Endothelial cell of umbilical vein (primary cell): ENCODE measurements around the gene KIDINS220. TPM values are rescaled to one million over a fixed set of nuclear protein-coding genes. Genes with fewer than 3 reads are reported as not detected.

ENCODE experiments used
- BruUV-seq: library from RNA; stranded (reverse); fragments of 400-500 nt; replicated peaks from 2 replicates; lab custom pipeline; 2021; lab: Mats Ljungman, UMichigan
- CTCF ChIA-PET: fragments of 300-600, 350-600 bp; sonication (Branson Sonifier 250); formaldehyde crosslinking; loops from one replicate; lab custom pipeline; 2021; ENCODE audit warnings: antibody characterized with exemption, inconsistent platforms; lab: Charles Lee
- POLR2A ChIA-PET: fragments of 300-600, 350-600 bp; sonication (Branson Sonifier 250); formaldehyde crosslinking; loops from one replicate; lab custom pipeline; 2021; ENCODE audit warnings: antibody characterized with exemption, inconsistent platforms; lab: Charles Lee
- DNase-seq: peaks from one replicate; pipeline ENCODE4 v3.0.0-alpha.2; 2011; ENCODE audit warnings: low read depth, low spot score
- FAIRE-seq: peaks from 2 replicates; lab custom pipeline; 2011; peaks lifted over from hg19 to GRCh38; lab: Jason Lieb, UNC
- H2AFZ ChIP-seq: 2 replicates; pipeline ENCODE4 v1.6.0; 2012; ENCODE audit warnings: low read depth, low read length, control low read depth, inconsistent platforms
- H3K27ac ChIP-seq: 2 replicates; pipeline ENCODE4 v1.5.1; 2011; ENCODE audit warnings: low read depth, mild to moderate bottlenecking, control low read depth, low read length, moderate library complexity; ENCODE audit not compliant: insufficient read depth
- H3K27me3 ChIP-seq, 2 experiments: 2 replicates each; pipeline versions ENCODE4 v1.6.0 to v1.6.1; 2011; ENCODE audit warnings: low read length in 2 of 2, mixed read lengths in 1 of 2; ENCODE audit not compliant: control insufficient read depth in 2 of 2, insufficient read depth in 2 of 2
- H3K36me3 ChIP-seq, 2 experiments: 2 replicates in 1 of 2; 3 replicates in 1 of 2; pipeline ENCODE4 v1.5.1; 2011; ENCODE audit warnings: low read length in 2 of 2, mild to moderate bottlenecking in 1 of 2, moderate library complexity in 1 of 2; ENCODE audit not compliant: control insufficient read depth in 2 of 2, insufficient read depth in 2 of 2; ENCODE audit errors: extremely low read depth in 1 of 2
- H3K4me1 ChIP-seq: 3 replicates; pipeline ENCODE4 v1.5.1; 2011; ENCODE audit warnings: mild to moderate bottlenecking, low read length; ENCODE audit not compliant: control insufficient read depth, insufficient read depth; ENCODE audit errors: extremely low read depth
- H3K4me2 ChIP-seq: 2 replicates; pipeline ENCODE4 v1.6.1; 2011; ENCODE audit warnings: low read length, control low read depth, mixed read lengths; ENCODE audit not compliant: insufficient read depth
- H3K4me3 ChIP-seq, 3 experiments: fragments of 200-600 bp in 1 of 3; sonication (generic), shearing (Covaris generic) in 1 of 3; replicated peaks in 1 of 3; 2 replicates each; pipeline ENCODE4 v1.5.1; 2011 to 2016; ENCODE audit warnings: control low read depth in 3 of 3, low read length in 3 of 3, mild to moderate bottlenecking in 2 of 3, inconsistent platforms in 1 of 3, low read depth in 1 of 3, moderate library complexity in 1 of 3; ENCODE audit not compliant: insufficient read depth in 1 of 3
- H3K79me2 ChIP-seq: 2 replicates; pipeline ENCODE4 v1.6.0; 2012; ENCODE audit warnings: low read length, inconsistent platforms; ENCODE audit not compliant: control insufficient read depth, insufficient read depth
- H3K9ac ChIP-seq: replicated peaks from 2 replicates; pipeline ENCODE3; 2011; ENCODE audit warnings: low read length, control low read depth; ENCODE audit not compliant: insufficient read depth; ENCODE audit errors: extremely low read depth
- H3K9me1 ChIP-seq: replicated peaks from 3 replicates; pipeline ENCODE4 v1.6.0; 2011; ENCODE audit warnings: mild to moderate bottlenecking, low read length; ENCODE audit not compliant: control insufficient read depth, insufficient read depth; ENCODE audit errors: extremely low read depth
- H3K9me3 ChIP-seq: replicated peaks from 2 replicates; pipeline ENCODE4 v1.5.1; 2012; ENCODE audit warnings: low read length, inconsistent platforms; ENCODE audit not compliant: control insufficient read depth, insufficient read depth
- H4K20me1 ChIP-seq: replicated peaks from 2 replicates; pipeline ENCODE3; 2011; ENCODE audit warnings: mild to moderate bottlenecking, low read length; ENCODE audit not compliant: control insufficient read depth, insufficient read depth; ENCODE audit errors: extremely low read depth
- EZH2 ChIP-seq: IDR thresholded peaks from 2 replicates; pipeline ENCODE4 v1.6.1; 2012; ENCODE audit warnings: borderline replicate concordance, low read depth, mild to moderate bottlenecking, moderate library complexity, low read length, inconsistent platforms; ENCODE audit not compliant: severe bottlenecking
- FOS ChIP-seq: IDR thresholded peaks from 2 replicates; pipeline ENCODE4 v1.6.1; 2011; ENCODE audit warnings: mild to moderate bottlenecking, low read length, moderate library complexity, borderline replicate concordance; ENCODE audit not compliant: insufficient read depth
- GATA2 ChIP-seq: IDR thresholded peaks from 2 replicates; pipeline ENCODE4 v1.7.0; 2011; ENCODE audit warnings: low read depth, mild to moderate bottlenecking, moderate library complexity, mixed read lengths, low read length; ENCODE audit not compliant: insufficient read length, insufficient read depth
- JUN ChIP-seq: IDR thresholded peaks from 2 replicates; pipeline ENCODE4 v1.6.1; 2011; ENCODE audit warnings: borderline replicate concordance, low read depth; ENCODE audit not compliant: insufficient read length, insufficient read depth
- MYC ChIP-seq: IDR thresholded peaks from one replicate; pipeline ENCODE4 v1.6.1; 2011; ENCODE audit warnings: mild to moderate bottlenecking, low read depth, low read length
- POLR2A ChIP-seq: IDR thresholded peaks from 2 replicates; pipeline ENCODE4 v1.6.1; 2012; ENCODE audit warnings: low read depth, mild to moderate bottlenecking, control low read depth, low read length
- POLR2AphosphoS5 ChIP-seq: IDR thresholded peaks from 2 replicates; pipeline ENCODE4 v1.6.1; 2012; ENCODE audit warnings: low read depth, mild to moderate bottlenecking, control low read depth, low read length, moderate library complexity; ENCODE audit not compliant: insufficient read depth
- dilution Hi-C: fragments of 300-500 bp; cut with MboI; formaldehyde crosslinking; loops from one replicate; pipeline ENCODE4 v1.15.0; 2019; ENCODE audit warnings: low sequenced_read_pairs; ENCODE audit not compliant: extremely low pct_ligation_motif_present
- intact Hi-C: fragments of 100-400 bp; cut with micrococcal nuclease; formaldehyde crosslinking; loops from one replicate; pipeline ENCODE4 v1.10.0; 2022
- polyA plus RNA-seq, 4 experiments: library from polyadenylated mRNA; depleted of rRNA in 3 of 4; stranded (reverse) in 3 of 4; unstranded in 1 of 4; fragments of >200 nt; gene quantifications; 2 replicates each; pipeline versions ENCODE4 v1.2.1 to v1.2.3, GENCODE V29; 2011 to 2012; ENCODE audit warnings: missing spikeins in 1 of 4
- total RNA-seq: library from RNA; stranded (reverse); gene quantifications from 2 replicates; pipeline ENCODE4 v1.2.3, GENCODE V29; 2021
- TF ChIP-seq, protein P1 (sequence below): IDR thresholded peaks from 2 replicates; pipeline ENCODE4 v1.6.1; 2011; ENCODE audit not compliant: insufficient read depth, insufficient read length
- TF ChIP-seq, protein P2 (sequence below), 2 donors: IDR thresholded peaks; 1 replicate in 1 of 2; 2 replicates in 1 of 2; pipeline ENCODE4 v1.5.1; 2011; ENCODE audit warnings: low read length in 2 of 2, mild to moderate bottlenecking in 2 of 2, moderate library complexity in 2 of 2, control low read depth in 1 of 2, inconsistent platforms in 1 of 2, low read depth in 1 of 2; ENCODE audit not compliant: insufficient read depth in 1 of 2; ENCODE audit errors: extremely low read depth in 1 of 2

Gene KIDINS220
- total and polyA plus RNA-seq, 2 donors (not counting 3 experiments of a cell fraction or from before 2014, with no cell fraction given) = 33.9 to 41.3 TPM

DNA sequence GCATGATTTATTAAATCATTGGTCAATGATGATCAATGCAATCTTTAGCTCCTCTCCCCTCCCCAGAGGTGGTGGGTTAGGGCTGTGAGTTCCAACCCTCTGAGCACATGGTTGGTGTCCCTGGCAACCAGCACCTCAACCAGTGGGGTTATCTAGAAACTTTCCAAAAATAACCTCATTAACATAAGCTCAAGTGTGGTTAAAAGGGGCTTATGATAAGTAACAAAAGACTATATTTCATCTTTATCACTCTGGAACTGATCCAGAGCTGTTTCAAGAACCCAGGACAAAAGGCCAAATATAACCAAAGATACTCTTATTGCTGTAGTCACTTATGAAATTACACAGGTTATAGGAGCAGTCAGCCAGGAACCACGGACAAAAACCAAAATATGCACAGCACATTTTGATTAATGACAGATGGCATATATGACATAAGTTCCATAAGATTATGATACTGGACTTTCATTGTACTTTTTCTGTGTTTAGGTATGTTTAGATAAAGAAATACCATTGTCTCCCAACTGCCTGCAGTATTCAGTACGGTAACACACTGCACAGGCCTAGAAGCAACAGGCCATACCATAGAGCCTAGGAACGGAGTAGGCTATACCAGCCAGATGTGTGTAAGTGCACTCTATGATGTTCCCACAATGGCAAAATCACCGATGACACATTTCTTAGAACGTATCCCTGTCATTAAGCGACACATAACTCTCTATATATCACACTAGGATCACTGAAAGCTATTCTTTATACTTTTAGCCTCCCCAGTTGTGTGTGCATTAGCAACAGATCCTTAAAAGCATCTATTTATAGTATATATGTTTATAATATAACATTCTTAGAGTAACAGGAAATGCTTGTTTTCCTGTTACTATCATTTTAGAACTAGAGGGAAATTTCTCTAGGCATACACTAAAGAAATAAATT is 31.9 kb downstream of the KIDINS220 start:
- ChIA-PET CTCF (interaction anchor here (0.8 kb wide), 1 partner anchor 18 kb away, joined by 3 read pairs; no protein-coding TSS in a partner anchor), POLR2A (interaction anchor here (0.6 kb wide), 1 partner anchor 18 kb away, joined by 4 read pairs; no protein-coding TSS in a partner anchor)
- no TSS peak for BruUV-seq
- Histone ChIP-seq H3K4me2 (no peak overlapping the region), H3K27me3 (no peaks in the 10 kb centered on the region), H4K20me1 (no peaks in the 10 kb centered on the region), H3K9me3 (no peaks in the 10 kb centered on the region), H3K27ac (no peak overlapping the region), H3K36me3 (peaks cover 13 to 16% of the 10 kb centered on the region in 2 experiments), H3K9me1 (no peaks in the 10 kb centered on the region), H3K4me3 (no peak overlapping the region), H3K4me1 (peaks cover 9% of the 10 kb centered on the region), H3K79me2 (no peaks in the 10 kb centered on the region), H3K9ac (no peak overlapping the region), H2AFZ (no peak overlapping the region)
- intact Hi-C loops = no loop called here
- DNase-seq (no peak), FAIRE-seq (no peak)
- TF ChIP-seq GATA2 = no peak
- TF ChIP-seq, protein P1, sequence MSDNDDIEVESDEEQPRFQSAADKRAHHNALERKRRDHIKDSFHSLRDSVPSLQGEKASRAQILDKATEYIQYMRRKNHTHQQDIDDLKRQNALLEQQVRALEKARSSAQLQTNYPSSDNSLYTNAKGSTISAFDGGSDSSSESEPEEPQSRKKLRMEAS = no peak
- no peak for TF ChIP-seq JUN
- no peak for TF ChIP-seq MYC
- TF ChIP-seq, protein P2, sequence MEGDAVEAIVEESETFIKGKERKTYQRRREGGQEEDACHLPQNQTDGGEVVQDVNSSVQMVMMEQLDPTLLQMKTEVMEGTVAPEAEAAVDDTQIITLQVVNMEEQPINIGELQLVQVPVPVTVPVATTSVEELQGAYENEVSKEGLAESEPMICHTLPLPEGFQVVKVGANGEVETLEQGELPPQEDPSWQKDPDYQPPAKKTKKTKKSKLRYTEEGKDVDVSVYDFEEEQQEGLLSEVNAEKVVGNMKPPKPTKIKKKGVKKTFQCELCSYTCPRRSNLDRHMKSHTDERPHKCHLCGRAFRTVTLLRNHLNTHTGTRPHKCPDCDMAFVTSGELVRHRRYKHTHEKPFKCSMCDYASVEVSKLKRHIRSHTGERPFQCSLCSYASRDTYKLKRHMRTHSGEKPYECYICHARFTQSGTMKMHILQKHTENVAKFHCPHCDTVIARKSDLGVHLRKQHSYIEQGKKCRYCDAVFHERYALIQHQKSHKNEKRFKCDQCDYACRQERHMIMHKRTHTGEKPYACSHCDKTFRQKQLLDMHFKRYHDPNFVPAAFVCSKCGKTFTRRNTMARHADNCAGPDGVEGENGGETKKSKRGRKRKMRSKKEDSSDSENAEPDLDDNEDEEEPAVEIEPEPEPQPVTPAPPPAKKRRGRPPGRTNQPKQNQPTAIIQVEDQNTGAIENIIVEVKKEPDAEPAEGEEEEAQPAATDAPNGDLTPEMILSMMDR (IDR thresholded peaks at IDR 0.05; ENCODE audit: extremely low read depth in 1 of 2, insufficient read depth in 1 of 2, low read depth in 1 of 2, low read length in 2 of 2) = no peak
- TF ChIP-seq POLR2AphosphoS5 = no peak
- TF ChIP-seq POLR2A = no peak
- no peak for TF ChIP-seq EZH2
- TF ChIP-seq FOS = no peak
- dilution Hi-C loops = no loop called here
